ENCODE results near the gene FBXO40.

The FBXO40 gene

GRCh38 chr3:121566773-121567172 is 26.4 kb upstream of the FBXO40 start:
- no peak overlapping the region for H3K4me2 ChIP-seq
- H2AFZ ChIP-seq (ENCODE audit: low read depth): no peak overlapping the region
- H3K27ac ChIP-seq: no peak overlapping the region
- H3K9ac ChIP-seq: no peak overlapping the region
- no peak overlapping the region for H3K4me3 ChIP-seq (IDR thresholded peaks at IDR 0.05; ENCODE audit: insufficient read depth, low read depth, low read length)
- H3K79me2 ChIP-seq (ENCODE audit: insufficient read depth, low read depth): no peaks in the 10 kb centered on the region
- no peaks in the 10 kb centered on the region for H4K20me1 ChIP-seq (ENCODE audit: insufficient read depth)
- no peaks in the 10 kb centered on the region for H3K27me3 ChIP-seq (ENCODE audit: insufficient read depth, low read depth)
- H3K36me3 ChIP-seq (ENCODE audit: insufficient read depth): no peaks in the 10 kb centered on the region
- no peaks in the 10 kb centered on the region for H3K4me1 ChIP-seq (ENCODE audit: low read depth, poor library complexity, severe bottlenecking)
- no peak for TF ChIP-seq CTCF (conservative IDR thresholded peaks at IDR 0.05; ENCODE audit: low read depth, low read length)

GRCh38 chr3:121567649-121568048 is 25.5 kb upstream of the FBXO40 start, which contains the start of gene ARGFX:
ARGFX (plus strand) TSS chr3:121567949; CDS start chr3:121570714, 2,765 bp downstream.
- no peaks in the 10 kb centered on the region for H3K36me3 ChIP-seq (ENCODE audit: insufficient read depth)
- no peak within 1 kb of the TSS for H3K4me3 ChIP-seq (IDR thresholded peaks at IDR 0.05; ENCODE audit: insufficient read depth, low read depth, low read length)
- no peaks in the 10 kb centered on the region for H3K27me3 ChIP-seq (ENCODE audit: insufficient read depth, low read depth)
- no peak within 1 kb of the TSS for H3K27ac ChIP-seq
- no peak within 1 kb of the TSS for H2AFZ ChIP-seq (ENCODE audit: low read depth)
- no peak within 1 kb of the TSS for H3K9ac ChIP-seq
- H3K4me2 ChIP-seq: no peak within 1 kb of the TSS
- H3K4me1 ChIP-seq (ENCODE audit: low read depth, poor library complexity, severe bottlenecking): no peaks in the 10 kb centered on the region
- TF ChIP-seq CTCF (conservative IDR thresholded peaks at IDR 0.05; ENCODE audit: low read depth, low read length): no peak
- no peaks in the 10 kb centered on the region for H4K20me1 ChIP-seq (ENCODE audit: insufficient read depth)
- H3K79me2 ChIP-seq (ENCODE audit: insufficient read depth, low read depth): no peaks in the 10 kb centered on the region

- Histone ChIP-seq H3K4me2 (no peak overlapping the region), H3K27ac (no peak overlapping the region)
These were observed 18.7 kb upstream of the FBXO40 start for GRCh38 chr3:121574449-121574848.

GRCh38 chr3:121581691-121582090 is 11.5 kb upstream of the FBXO40 start:
- Histone ChIP-seq H3K27me3 (ENCODE audit: insufficient read depth, low read depth) (no peaks in the 10 kb centered on the region), H2AFZ (ENCODE audit: low read depth) (no peak overlapping the region), H3K9ac (no peak overlapping the region), H3K4me3 (IDR thresholded peaks at IDR 0.05; ENCODE audit: insufficient read depth, low read depth, low read length) (no peak overlapping the region), H3K27ac (no peak overlapping the region), H3K36me3 (ENCODE audit: insufficient read depth) (no peaks in the 10 kb centered on the region), H3K4me2 (no peak overlapping the region), H3K4me1 (ENCODE audit: low read depth, poor library complexity, severe bottlenecking) (no peaks in the 10 kb centered on the region), H3K79me2 (ENCODE audit: insufficient read depth, low read depth) (no peaks in the 10 kb centered on the region), H4K20me1 (ENCODE audit: insufficient read depth) (no peaks in the 10 kb centered on the region)
- no peak for TF ChIP-seq CTCF (conservative IDR thresholded peaks at IDR 0.05; ENCODE audit: low read depth, low read length)

More at GRCh38 chr3:121574449-121574848, 18.7 kb upstream of the FBXO40 start:
- Histone ChIP-seq H3K79me2 (ENCODE audit: insufficient read depth, low read depth) (no peaks in the 10 kb centered on the region), H4K20me1 (ENCODE audit: insufficient read depth) (no peaks in the 10 kb centered on the region), H3K36me3 (ENCODE audit: insufficient read depth) (no peaks in the 10 kb centered on the region), H3K4me3 (IDR thresholded peaks at IDR 0.05; ENCODE audit: insufficient read depth, low read depth, low read length) (no peak overlapping the region), H3K27me3 (ENCODE audit: insufficient read depth, low read depth) (no peaks in the 10 kb centered on the region), H2AFZ (ENCODE audit: low read depth) (no peak overlapping the region), H3K9ac (no peak overlapping the region), H3K4me1 (ENCODE audit: low read depth, poor library complexity, severe bottlenecking) (no peaks in the 10 kb centered on the region)
- no peak for TF ChIP-seq CTCF (conservative IDR thresholded peaks at IDR 0.05; ENCODE audit: low read depth, low read length)

All from KMS-11 (cell line).